ENCODE measurements around the gene F12. TPM values are rescaled to one million over a fixed set of nuclear protein-coding genes. Genes with fewer than 3 reads are reported as not detected.

The F12 gene
- total RNA-seq, 1 donor, result not detected

GRCh38 chr5:177455036-177455660, 45.8 kb upstream of the F12 start:
- peak; percentile 49 for TF ChIP-seq CTCF (IDR thresholded peaks at IDR 0.05; ENCODE audit: extremely low read depth, low read depth, low read length)
- H3K79me2 ChIP-seq (ENCODE audit: insufficient read depth, low read length), result peaks cover 4% of the 10 kb centered on the region
- no peaks in the 10 kb centered on the region for H3K27me3 ChIP-seq (ENCODE audit: insufficient read depth, low read length)
- H3K4me3 ChIP-seq (ENCODE audit: insufficient read depth, low read length), result peak overlapping the region; percentile 66
- peak overlapping the region; percentile 29 for H2AFZ ChIP-seq (ENCODE audit: low read length)
- H3K36me3 ChIP-seq (ENCODE audit: insufficient read depth, low read length), result peaks cover 33% of the 10 kb centered on the region
- peak overlapping the region; percentile 51 for H3K27ac ChIP-seq (ENCODE audit: low read depth, low read length)
- H4K20me1 ChIP-seq (ENCODE audit: insufficient read depth, low read length), result peaks cover 76% of the 10 kb centered on the region
- H3K4me1 ChIP-seq (ENCODE audit: insufficient read depth, low read length), result peaks cover 19% of the 10 kb centered on the region
- DNase-seq (ENCODE audit: insufficient read length, low spot score, missing footprints), result peak; percentile 96
- peak overlapping the region; percentile 84 for H3K4me2 ChIP-seq (ENCODE audit: insufficient read depth, low read length)
- no peaks in the 10 kb centered on the region for H3K9me3 ChIP-seq (ENCODE audit: low read depth, low read length)

GRCh38 chr5:177454397-177455035, 45.2 kb upstream of the F12 start:
- Histone ChIP-seq H3K4me3 (ENCODE audit: insufficient read depth, low read length) (peak overlapping the region; percentile 66), H3K36me3 (ENCODE audit: insufficient read depth, low read length) (peaks cover 28% of the 10 kb centered on the region), H2AFZ (ENCODE audit: low read length) (peak overlapping the region; percentile 29), H3K4me1 (ENCODE audit: insufficient read depth, low read length) (peaks cover 19% of the 10 kb centered on the region), H3K27ac (ENCODE audit: low read depth, low read length) (peak overlapping the region; percentile 51), H3K27me3 (ENCODE audit: insufficient read depth, low read length) (no peaks in the 10 kb centered on the region), H3K79me2 (ENCODE audit: insufficient read depth, low read length) (peaks cover 10% of the 10 kb centered on the region), H4K20me1 (ENCODE audit: insufficient read depth, low read length) (peaks cover 78% of the 10 kb centered on the region), H3K9me3 (ENCODE audit: low read depth, low read length) (no peaks in the 10 kb centered on the region), H3K4me2 (ENCODE audit: insufficient read depth, low read length) (peak overlapping the region; percentile 84)
- peak; percentile 100 for DNase-seq (ENCODE audit: insufficient read length, low spot score, missing footprints)
- TF ChIP-seq CTCF (IDR thresholded peaks at IDR 0.05; ENCODE audit: extremely low read depth, low read depth, low read length), result peak; percentile 76

- H3K4me2 ChIP-seq (ENCODE audit: insufficient read depth, low read length), result peak overlapping the region; percentile 84
- H3K9me3 ChIP-seq (ENCODE audit: low read depth, low read length), result no peaks in the 10 kb centered on the region
- no peak overlapping the region for H2AFZ ChIP-seq (ENCODE audit: low read length)
- H3K79me2 ChIP-seq (ENCODE audit: insufficient read depth, low read length), result peaks cover 15% of the 10 kb centered on the region
- peaks cover 79% of the 10 kb centered on the region for H4K20me1 ChIP-seq (ENCODE audit: insufficient read depth, low read length)
- H3K4me1 ChIP-seq (ENCODE audit: insufficient read depth, low read length), result peaks cover 19% of the 10 kb centered on the region
- H3K27me3 ChIP-seq (ENCODE audit: insufficient read depth, low read length), result no peaks in the 10 kb centered on the region
- H3K27ac ChIP-seq (ENCODE audit: low read depth, low read length), result no peak overlapping the region
- no peak for DNase-seq (ENCODE audit: insufficient read length, low spot score, missing footprints)
- TF ChIP-seq CTCF (IDR thresholded peaks at IDR 0.05; ENCODE audit: extremely low read depth, low read depth, low read length), result no peak
- H3K36me3 ChIP-seq (ENCODE audit: insufficient read depth, low read length), result peaks cover 28% of the 10 kb centered on the region
- H3K4me3 ChIP-seq (ENCODE audit: insufficient read depth, low read length), result peak overlapping the region; percentile 66
These were observed 44.6 kb upstream of the F12 start for GRCh38 chr5:177453852-177454396.

All from osteoblast (primary cell).